NB4 (cell line): ENCODE data around the gene FAM193A.

ENCODE experiments used
- DNase-seq: peaks from one replicate; pipeline ENCODE4 v3.0.0; 2010; ENCODE audit warnings: low read depth
- H3K4me3 ChIP-seq: one replicate; pipeline ENCODE4 v1.5.1; 2011; ENCODE audit warnings: mild to moderate bottlenecking, low read depth, low read length, moderate library complexity
- CTCF ChIP-seq: IDR thresholded peaks from one replicate; pipeline ENCODE4 v1.5.1; 2012; ENCODE audit warnings: low read depth, low read length
- MAX ChIP-seq: IDR thresholded peaks from 2 replicates; pipeline ENCODE4 v1.6.1; 2011; ENCODE audit warnings: low read depth, low read length
- MYC ChIP-seq: IDR thresholded peaks from 2 replicates; pipeline ENCODE4 v1.6.1; 2011; ENCODE audit warnings: low read depth, low read length
- POLR2A ChIP-seq: IDR thresholded peaks from 2 replicates; pipeline ENCODE4 v1.6.1; 2011; ENCODE audit warnings: mild to moderate bottlenecking; ENCODE audit not compliant: insufficient read length; ENCODE audit errors: extremely low read depth

FAM193A gene

GRCh38 chr4:2501034-2501594 is 35.3 kb upstream of the FAM193A start:
- no peak for DNase-seq
- TF ChIP-seq MAX (no peak), POLR2A (no peak), MYC (no peak), CTCF (no peak)
- no peak overlapping the region for H3K4me3 ChIP-seq

GRCh38 chr4:2503809-2504208 is 32.6 kb upstream of the FAM193A start:
- TF ChIP-seq MAX (no peak), CTCF (no peak), MYC (no peak), POLR2A (no peak)
- no peak overlapping the region for H3K4me3 ChIP-seq
- DNase-seq, result no peak

GRCh38 chr4:2507259-2507658 is 29.2 kb upstream of the FAM193A start:
- DNase-seq, result no peak
- TF ChIP-seq CTCF, result no peak
- TF ChIP-seq MYC, result no peak
- no peak for TF ChIP-seq POLR2A
- no peak for TF ChIP-seq MAX
- H3K4me3 ChIP-seq, result no peak overlapping the region

- H3K4me3 ChIP-seq, result no peak overlapping the region
- TF ChIP-seq CTCF (no peak), MAX (no peak), MYC (no peak), POLR2A (no peak)
- no peak for DNase-seq
These were observed 28.6 kb upstream of the FAM193A start for GRCh38 chr4:2507855-2508254.

GRCh38 chr4:2510351-2511259 is 25.8 kb upstream of the FAM193A start:
- DNase-seq, result no peak
- no peak overlapping the region for H3K4me3 ChIP-seq
- no peak for TF ChIP-seq MAX
- TF ChIP-seq POLR2A, result no peak
- TF ChIP-seq MYC, result no peak
- no peak for TF ChIP-seq CTCF
